Stimulated activated CD4-positive, alpha-beta T cell treated with anti-CD3 and anti-CD28 coated beads, Interleukin-4, amount 100 ng/mL, for 24 hours (primary cell): ENCODE measurements around the gene DLX1.
"Not testable (repeated sequence)": the region's sequence is repeated elsewhere in the genome, so short reads cannot be mapped to it uniquely, and the experiment has no call there.

Experiments used
- DNase-seq: peaks from one replicate; pipeline ENCODE4 v3.0.0-alpha.2; 2020

Gene DLX1

DNA sequence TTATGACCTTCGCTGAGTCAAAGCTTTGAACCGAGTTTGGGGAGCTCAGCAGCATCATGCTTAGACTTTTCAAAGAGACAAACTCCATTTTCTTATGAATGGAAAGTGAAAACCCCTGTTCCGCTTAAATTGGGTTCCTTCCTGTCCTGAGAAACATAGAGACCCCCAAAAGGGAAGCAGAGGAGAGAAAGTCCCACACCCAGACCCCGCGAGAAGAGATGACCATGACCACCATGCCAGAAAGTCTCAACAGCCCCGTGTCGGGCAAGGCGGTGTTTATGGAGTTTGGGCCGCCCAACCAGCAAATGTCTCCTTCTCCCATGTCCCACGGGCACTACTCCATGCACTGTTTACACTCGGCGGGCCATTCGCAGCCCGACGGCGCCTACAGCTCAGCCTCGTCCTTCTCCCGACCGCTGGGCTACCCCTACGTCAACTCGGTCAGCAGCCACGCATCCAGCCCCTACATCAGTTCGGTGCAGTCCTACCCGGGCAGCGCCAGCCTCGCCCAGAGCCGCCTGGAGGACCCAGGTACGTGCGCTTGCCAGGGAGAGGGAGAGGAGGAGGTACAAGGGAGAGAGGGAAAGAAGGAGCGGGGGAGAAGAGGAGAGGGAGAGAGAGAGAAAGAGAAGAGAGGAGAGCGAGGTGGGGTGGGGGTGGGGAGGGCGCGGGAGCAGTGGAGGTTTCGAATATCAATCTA, at the start of gene DLX1:
Gene DLX1 (plus strand): TSS at position 48 of the 700 bp plus-strand sequence. CDS start 171 bp downstream, at position 219.
- no peak for DNase-seq

DNA sequence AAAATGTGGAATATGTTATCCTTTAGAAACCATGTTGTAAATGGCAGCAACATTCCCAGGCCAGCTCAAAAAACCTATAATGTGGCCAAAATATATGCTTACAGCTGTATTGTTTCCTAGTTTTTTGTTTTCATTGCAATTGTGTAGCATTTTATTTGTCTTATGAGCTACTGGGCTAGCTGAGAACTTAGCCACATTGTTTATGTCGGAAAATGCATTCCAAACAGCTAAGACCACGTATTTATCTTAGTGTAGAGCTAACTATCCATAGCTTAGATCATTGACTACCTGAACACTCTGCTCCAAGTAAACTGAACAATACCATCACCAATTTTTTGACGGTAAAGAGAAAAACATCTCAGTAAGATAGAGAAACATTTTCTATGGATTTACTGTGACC, 47.2 kb upstream of the DLX1 start:
- no peak for DNase-seq

DNA sequence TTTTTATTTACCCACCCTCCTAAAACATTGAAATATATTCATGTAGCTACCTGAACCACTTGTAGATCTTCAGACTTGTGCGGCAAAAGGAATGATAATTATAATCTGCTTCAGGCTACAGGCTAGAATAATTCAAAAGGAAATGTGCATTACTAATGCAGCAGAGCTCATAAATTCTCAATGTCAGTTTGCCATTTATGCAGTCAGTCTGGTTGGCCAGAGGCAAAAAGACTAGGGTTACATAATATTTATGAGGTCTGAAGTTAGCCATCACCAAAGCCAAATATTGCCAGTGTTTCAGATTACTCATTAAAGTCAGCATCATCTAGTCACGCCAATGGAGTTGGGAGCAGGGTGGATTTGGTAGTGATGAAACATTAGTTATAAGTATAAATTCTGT, 46.7 kb upstream of the DLX1 start:
- DNase-seq: no peak

DNA sequence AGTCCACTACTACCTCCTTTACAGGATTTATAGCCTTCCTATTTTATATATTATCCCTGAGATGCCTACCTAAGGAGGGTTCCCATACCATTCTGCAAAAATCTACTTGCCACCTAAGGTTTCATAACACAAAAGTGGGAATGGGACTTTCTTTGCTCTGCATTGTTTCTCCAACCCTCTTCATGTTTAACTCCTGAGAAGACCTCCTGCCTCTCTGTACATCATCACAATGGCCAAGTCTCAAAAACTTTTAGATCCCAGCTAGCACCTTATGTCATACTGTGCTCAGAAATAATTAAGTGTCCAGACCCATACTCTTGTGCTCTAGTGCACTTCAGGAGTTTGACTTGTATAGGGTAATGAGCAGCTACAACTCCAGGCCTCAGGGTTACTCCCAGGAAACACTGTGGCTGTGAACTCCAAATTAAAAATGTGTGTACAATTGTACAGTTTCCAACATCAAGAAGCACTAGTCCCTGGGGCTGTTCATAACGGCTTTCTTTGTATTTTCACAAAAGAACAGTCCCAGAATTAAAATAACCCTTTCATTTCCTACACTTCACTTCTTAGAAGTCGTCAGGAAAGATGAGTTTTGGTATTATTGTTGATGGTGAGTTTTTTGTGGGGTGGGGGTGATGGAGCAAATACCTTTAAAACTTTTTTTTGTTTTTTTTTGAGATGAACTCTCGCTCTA, 46.1 kb upstream of the DLX1 start:
- DNase-seq: no peak

DNA sequence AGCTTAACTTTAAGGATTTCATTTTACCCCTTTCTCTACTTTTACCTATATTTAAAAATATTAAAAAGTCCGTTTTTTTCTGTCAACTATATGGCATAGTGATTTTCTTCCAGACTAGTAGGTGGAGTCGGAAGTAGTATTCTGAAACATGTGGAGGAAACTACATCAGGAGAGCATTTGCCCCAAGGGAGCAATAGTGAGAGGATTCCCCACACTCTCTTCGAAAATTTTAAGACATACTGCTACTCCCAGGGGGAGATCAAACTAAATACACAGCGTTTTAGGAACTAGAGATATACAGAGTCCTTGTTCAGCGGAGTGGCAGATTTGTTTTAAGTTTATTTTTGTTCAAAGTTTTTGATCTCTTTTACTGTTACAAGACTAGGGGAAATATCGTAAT, 45.0 kb upstream of the DLX1 start:
- no peak for DNase-seq

DNA sequence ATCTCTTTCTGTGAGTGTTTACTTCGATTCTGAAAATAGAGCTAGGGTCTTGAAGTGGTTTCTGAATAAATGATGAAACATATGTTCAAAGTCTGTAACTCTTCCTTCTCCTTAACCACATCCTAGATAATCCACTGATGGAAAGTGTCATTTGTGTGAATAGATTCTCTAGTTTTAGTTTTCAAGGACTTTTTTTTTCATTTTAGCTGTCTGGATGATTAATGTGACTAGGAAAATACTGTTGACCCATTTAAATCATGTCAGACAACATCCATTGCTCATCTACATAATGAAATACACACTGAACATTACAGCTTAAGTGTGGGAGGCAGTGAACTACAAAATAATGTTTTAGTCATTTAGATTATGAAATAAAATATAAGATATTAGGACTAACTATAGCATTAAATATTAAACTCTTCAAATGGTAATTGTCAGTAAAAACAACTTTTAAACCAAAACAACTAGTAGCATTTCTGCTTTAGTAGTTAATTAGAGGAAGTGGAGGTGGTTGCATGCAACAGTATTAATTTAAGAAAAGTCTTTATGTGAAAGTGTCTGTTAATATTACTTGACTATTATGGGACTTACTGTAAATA, 39.1 kb upstream of the DLX1 start:
- no peak for DNase-seq

DNA sequence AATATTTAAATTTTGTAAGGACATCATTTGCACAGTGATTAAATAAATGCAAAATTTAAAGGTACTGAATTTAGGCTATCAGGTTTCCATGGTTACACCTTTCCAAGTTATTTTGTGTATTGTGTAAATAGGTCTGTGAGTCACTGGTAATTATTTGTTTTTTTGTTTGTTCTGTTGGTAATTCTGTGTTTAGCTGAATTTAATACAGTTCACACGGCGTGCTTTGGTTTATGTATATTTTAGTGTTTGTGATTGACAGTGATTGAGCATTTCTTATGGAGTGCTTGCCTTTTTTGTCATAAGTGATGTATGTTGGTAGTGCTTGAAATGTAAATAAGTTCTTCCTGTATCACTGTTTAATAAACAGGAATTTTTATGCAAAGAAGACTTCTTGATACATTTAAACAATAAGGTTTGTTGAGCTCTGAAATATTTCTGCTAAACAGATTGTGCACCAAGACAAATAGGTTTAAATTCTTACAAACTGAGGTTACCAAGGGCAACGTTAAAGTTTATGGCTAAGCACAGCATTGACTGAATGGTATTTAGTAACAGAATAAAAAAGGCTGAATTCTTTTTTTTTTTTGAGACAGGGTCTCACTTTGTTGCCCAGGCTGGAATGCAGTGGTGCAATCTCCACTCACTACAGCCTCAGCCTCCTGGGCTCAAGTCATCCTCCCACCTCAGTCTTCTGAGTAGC, 38.3 kb upstream of the DLX1 start:
- no peak for DNase-seq

DNA sequence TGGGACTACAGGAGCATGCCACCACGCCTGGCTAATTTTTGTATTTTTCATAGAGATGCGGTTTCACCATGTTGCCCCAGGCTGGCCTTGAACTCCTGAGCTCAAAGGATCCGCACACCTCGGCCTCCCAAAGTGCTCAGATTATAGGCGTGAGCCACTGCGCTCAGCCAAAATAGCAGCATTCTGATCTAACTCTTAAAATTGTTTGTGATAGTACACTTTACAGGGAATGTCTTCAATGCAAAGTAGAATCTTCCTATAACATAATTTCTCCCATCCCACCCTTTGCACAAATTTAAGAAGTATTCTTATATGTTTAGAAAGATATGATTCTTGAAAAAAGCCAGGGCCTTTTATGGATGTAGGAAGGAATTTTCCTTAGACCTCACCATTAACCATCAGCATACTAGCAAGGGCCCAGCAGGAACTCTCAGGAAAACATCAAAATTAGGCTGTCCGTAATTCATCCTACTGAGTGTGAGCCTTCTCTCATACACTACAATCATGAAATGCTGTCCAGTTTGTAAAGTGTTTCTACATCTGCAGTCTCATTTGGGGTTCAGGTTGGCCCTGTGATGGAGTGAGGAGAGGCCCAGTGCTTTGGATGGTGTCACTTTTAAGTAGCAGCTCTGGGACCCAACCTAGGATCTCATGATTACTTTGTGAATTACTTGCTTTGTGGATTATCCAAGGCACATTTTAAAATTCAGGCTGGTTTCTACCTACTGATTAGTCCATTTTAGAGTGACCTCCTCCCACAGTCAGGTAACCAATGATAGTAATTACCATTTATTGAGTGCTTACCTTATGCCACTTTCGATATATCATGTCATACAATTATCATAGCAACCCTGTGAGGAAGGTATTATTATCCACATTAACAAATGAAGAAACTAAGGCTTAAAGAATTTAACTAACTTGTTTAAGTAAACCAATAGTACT, 37.5 kb upstream of the DLX1 start:
- DNase-seq: no peak

DNA sequence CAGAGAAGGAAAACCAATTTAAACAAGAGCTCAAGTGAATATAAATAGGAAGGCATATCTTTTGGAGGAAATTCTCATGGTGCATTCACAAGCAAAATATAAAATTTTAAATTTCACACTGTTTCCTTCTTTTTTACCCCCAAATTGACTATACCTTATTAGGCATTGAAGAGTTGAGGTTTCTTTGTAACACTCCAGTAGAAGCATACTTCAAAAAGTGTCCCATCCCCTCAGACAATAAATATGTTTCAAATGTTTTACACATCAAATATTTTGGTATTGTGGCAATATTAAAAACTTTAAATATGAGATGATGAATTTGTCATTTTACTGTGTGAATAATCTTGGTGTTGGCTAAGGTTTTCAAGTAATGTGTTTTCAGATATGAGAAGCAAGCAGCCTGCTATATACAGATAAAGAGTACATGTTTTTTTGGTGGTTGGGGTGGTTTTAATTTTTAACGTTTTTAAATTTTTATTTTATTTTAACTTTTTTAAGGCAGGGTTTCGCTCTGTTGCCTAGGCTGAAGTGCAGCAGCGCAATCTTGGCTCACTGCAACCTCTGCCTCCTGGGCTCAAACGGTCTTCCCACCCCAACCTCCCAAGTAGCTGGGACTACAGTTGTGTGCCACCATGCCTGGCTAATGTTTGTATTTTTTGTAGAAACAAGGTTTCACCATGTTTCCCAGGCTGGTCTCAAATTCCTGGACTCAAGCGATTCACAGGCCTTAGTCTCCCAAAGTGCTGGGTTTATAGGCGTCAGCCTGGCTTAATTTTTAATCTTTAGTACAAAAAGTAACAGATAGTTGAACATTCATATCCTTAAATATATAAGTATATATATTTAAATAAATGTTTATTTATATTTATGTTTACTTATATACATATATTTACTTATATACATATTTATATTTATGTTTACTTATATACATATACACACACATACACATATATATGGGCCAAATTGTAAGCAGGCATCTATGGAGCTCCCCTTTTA, 36.5 kb upstream of the DLX1 start:
- DNase-seq: no peak

DNA sequence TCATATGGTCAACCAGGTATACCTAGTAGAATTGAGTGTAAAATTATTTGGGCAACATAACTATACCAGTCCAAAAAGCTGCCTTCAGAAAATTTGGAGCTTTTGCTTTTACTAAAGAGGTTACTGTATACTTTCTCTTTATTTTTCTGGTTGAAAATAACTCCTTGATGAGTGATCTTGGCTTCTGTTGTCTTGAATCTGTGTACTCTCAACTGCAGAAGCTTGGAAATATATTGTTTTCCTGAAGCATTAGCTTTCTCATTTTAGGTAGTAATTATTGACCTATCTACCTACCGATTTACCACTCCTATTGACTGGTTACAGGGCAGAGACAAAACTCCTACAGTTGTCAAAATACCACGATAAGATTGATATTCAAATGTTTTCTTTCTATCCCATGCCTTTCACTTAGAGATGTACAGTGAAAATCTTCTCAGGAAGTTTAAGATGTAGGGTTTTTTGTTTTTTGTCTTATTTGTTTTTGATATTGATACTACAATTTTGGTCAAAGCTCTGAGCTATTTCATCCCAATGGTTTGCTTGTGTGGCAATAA, 35.7 kb upstream of the DLX1 start:
- DNase-seq: no peak

DNA sequence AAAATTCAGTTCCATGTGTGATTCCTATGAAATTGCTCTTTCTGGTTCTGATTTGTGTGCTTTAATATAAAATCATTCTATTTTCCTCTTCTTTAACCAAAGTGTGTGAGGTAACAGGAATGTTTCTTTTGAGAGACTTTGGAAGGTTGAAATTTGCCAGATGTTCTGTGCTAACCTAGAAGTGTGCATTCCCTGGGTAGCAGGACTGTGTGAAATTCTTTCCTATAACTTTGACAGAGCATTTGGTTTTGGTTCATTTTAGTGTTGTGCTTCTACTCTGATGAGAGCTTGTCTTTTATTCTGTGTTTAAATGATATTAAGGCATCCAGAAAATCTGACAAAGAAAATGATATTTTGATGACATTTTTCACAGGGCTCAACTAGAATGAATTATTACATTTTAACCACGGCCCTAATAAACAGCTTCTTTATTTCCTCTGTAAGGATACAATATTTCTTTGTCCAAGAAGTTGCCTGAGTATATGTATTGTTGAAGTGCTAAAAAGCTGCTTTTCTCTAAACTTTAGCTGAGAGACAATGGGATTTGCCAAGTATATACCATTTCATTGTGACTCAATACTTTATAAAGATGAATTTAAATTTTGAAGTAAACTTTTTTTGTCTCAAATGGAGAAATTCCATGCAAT, 34.7 kb upstream of the DLX1 start:
- no peak for DNase-seq

DNA sequence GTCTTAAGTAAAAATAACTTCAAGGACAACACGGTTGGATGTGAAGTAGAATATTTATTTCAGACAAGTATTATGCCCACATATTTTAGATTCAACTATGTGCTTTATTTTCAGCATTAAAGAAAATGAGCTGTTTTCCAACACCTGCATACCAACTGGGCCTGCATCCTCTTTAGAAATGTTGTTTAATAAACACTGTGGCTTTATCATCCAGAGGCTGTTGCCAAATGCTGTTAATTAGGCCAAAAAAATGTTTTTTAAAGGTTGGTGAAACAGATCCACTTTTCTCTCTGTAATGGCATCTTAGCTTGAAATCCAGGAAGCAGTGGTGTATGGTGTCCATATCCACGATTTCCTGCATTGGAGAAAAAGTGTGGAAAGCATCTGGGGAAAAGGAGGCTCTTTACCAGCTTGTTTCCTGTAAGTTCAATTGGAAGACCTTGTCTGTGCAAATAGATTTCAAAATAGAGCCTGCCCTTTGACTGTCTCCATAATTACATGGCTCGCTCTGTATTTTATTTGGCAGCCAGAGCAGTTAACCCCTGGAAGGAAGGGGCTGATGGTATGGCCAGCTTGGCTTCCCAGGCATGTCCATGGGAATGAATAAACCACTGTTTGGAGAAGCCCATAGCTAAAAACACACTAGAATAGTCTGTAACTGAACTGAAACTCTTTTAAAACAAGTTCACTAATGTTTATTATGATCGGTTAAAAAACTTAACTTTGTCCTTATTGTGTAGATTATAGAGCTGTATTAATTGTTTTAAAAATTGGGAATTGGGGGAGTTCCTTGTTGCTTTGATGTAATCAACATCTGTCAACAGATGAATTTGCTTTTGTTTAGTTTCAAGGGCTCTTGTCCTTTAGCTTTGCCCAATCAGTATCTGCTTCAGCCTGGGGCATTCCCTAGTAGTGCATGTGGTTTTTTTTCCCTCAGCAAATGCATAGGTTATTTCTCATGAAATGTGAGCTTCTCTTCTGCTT, 33.0 kb upstream of the DLX1 start:
- no peak for DNase-seq

DNA sequence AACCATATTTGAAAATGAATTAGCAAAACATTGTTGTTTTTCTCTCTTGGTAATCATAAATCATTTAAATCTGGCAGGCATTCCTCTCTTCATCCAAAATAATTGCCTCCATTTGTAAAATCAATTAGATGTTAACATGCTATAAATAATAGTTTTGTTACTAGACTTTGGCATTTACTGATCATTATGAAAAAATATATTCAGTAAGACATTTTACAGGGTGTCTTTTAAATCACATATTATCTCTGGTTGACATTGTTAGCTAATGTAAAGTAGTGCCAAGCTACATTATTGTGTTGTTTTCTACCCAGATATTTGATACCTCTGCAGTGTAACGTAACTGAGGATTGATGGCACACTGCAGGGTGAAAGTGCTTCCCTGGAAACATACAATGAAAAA, 31.8 kb upstream of the DLX1 start:
- DNase-seq: no peak

DNA sequence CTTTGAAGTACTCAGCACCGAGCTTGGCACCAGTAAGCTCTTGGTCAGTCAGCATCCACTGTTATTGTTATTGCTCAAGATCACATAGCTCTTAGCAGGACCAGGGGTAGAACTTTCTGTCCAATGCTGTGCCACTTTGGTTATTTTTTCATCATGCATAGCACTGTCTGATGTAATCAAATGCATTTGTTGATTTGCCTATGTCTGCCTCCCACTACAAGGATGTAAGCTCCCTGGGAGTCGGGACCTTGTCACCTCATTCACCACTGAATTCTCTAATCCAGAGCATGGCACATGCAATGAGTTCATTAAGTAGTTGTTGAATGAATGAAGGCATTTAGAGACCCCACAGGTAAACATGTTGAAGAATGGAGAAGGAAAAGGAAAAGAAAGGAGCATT, 29.0 kb upstream of the DLX1 start:
- DNase-seq: no peak

DNA sequence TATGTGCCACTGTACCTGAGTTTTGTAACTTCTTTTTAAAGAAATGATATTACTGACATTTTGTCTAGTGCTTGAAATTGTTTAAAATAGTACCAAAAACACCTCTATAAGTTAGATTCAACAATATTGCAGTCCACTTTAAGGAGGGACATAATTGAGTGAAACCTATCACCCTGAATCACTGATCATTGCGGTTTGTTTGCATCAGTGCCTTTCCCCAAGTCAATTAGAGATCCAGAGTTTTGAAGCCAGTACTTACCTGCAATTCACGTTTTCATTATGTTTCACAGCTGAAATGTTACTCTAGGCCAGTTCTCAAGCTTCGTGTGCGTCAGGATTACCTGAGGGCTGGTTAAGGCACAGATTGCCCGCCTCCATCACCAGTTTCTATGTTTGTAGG, 26.6 kb upstream of the DLX1 start:
- DNase-seq: no peak

DNA sequence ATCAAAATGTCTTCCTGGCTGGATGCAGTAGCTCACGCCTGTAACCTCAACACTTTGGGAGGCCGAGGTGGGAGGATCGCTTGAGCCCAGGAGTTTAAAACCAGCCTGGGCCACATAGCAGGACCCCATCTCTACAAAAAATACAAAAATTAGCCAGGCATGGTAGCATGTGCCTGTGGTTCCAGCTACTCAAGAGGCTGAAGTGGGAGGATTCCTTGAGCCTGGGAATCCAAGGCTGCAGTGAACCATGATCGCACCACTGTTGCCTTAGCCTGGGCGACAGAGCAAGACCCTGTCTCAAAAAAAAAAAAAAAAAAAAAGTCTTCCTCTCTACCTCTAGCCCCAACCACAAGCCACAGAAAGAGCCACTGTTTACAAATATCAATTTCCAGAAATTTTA, 25.2 kb upstream of the DLX1 start:
- DNase-seq: not testable (repeated sequence)

DNA sequence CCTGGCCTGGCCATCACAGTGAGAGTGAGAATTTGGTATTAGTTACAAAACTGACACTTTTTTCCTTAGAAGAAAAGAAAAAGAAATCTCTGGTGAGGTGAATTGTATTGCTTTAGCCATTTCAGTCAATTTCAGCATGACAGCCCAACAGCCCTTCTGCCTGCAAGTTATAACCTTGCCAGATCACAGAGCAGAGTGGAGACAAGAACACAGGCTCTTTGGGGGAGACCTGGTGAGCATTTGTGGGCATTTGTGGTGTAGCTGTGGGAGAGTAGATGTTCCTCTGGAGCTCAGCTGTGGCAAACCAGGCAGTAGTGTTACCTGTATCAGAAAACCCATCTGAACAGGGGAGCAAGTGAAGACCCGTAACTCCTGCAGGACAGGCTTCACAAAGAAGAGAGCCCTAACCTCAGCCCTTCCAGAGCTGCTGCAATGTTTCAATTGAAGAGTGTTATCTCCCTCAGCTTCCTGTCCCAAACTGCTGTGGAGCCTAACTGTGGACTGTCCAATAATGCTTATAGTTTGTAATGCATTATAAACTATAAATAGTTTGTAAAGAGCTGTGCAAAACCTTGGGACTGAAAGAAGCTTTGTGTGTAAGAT, 22.8 kb upstream of the DLX1 start:
- DNase-seq: no peak

DNA sequence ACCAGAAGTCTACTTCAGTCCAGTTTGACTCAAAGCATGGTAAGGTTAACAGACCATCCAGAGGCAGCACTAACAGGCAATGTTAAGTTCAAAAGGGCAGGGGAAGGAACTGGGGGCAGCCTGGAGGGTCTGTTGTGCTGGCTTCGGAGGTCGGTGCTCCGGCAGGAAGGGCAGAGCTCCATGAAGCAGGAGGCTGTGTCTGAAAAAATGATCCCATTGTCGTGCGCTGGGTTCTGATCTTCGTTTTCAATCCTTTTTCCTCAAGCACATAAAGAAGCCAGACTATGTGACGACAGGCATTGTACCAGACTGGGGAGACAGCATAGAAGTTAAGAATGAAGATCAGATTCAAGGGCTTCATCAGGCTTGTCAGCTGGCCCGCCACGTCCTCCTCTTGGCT, 21.9 kb upstream of the DLX1 start:
- DNase-seq: no peak

DNA sequence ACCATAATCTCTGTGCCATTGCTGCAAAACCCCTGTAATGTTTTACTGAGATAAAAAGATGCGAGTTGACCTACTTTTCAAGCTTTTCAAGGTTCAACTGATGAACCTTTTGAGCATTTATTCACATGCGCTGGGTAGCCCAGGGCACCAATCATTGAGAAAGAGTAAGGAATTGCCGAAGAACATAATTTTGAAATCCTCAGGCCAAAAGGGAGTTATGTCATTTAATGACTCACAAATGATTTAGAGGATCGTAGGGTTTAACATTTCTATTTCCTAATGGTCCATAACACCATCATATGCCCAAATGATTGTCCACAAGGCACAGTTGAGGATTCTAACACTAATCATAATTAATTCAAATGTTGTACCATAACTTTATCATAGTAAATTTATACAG, 20.2 kb upstream of the DLX1 start:
- no peak for DNase-seq
